ENCODE data around the gene TRPC4.

GRCh38 chr13:37906880-37907279, 37.3 kb upstream of the TRPC4 start:
- TF ChIP-seq, protein P1, sequence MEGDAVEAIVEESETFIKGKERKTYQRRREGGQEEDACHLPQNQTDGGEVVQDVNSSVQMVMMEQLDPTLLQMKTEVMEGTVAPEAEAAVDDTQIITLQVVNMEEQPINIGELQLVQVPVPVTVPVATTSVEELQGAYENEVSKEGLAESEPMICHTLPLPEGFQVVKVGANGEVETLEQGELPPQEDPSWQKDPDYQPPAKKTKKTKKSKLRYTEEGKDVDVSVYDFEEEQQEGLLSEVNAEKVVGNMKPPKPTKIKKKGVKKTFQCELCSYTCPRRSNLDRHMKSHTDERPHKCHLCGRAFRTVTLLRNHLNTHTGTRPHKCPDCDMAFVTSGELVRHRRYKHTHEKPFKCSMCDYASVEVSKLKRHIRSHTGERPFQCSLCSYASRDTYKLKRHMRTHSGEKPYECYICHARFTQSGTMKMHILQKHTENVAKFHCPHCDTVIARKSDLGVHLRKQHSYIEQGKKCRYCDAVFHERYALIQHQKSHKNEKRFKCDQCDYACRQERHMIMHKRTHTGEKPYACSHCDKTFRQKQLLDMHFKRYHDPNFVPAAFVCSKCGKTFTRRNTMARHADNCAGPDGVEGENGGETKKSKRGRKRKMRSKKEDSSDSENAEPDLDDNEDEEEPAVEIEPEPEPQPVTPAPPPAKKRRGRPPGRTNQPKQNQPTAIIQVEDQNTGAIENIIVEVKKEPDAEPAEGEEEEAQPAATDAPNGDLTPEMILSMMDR (conservative IDR thresholded peaks at IDR 0.05; ENCODE audit: low read length): no peak
- no peak for TF ChIP-seq EZH2phosphoT487 (IDR thresholded peaks at IDR 0.05; ENCODE audit: borderline replicate concordance, low read depth, low read length)

Measured in OCI-LY7 (cell line).